Measurements from ENCODE around the gene ELMOD1. TPM values are rescaled to one million over a fixed set of nuclear protein-coding genes. Genes with fewer than 3 reads are reported as not detected.

Gene ELMOD1
- total RNA-seq (3.1 and 3.8 TPM in 2 replicates), polyA plus RNA-seq (3.1 and 5.3 TPM in 2 replicates)

- DNase-seq (ENCODE audit: low spot score) = peak; percentile 78
- TF ChIP-seq EZH2phosphoT487 (IDR thresholded peaks at IDR 0.05; ENCODE audit: low read depth, severe bottlenecking, unreplicated experiment) (no peak), EZH2 (IDR thresholded peaks at IDR 0.05; ENCODE audit: borderline replicate concordance) (no peak), CTCF (IDR thresholded peaks at IDR 0.05; ENCODE audit: poor library complexity) (no peak)
- H2AFZ ChIP-seq = peak within 1 kb of the TSS; percentile 87
Observed at GRCh38 chr11:107590460-107591377, at the start of gene ELMOD1. TSS of gene ELMOD1 (plus strand) at chr11:107591147. CDS start at chr11:107618190, 27,043 bp downstream.

GRCh38 chr11:107545101-107545514 lies 45.8 kb upstream of the ELMOD1 start:
- H3K9me3 ChIP-seq (ENCODE audit: low read depth) = no peaks in the 10 kb centered on the region
- H4K20me1 ChIP-seq (ENCODE audit: insufficient read depth, poor library complexity, severe bottlenecking) = no peaks in the 10 kb centered on the region
- no peaks in the 10 kb centered on the region for H3K27me3 ChIP-seq
- no peak overlapping the region for H2AFZ ChIP-seq
- H3K9me2 ChIP-seq (replicated peaks; ENCODE audit: insufficient read depth) = no peaks in the 10 kb centered on the region
- WGBS (ENCODE audit: low lambda C conversion rate, missing lambda C conversion rate) = 87% methylated on average over 1 of the region's 1 CpG
- H3K27ac ChIP-seq = no peak overlapping the region
- no peak for DNase-seq (ENCODE audit: low spot score)
- H3K79me2 ChIP-seq = no peaks in the 10 kb centered on the region
- H3K4me2 ChIP-seq = no peak overlapping the region
- no peak for TF ChIP-seq CTCF (IDR thresholded peaks at IDR 0.05; ENCODE audit: poor library complexity)
- TF ChIP-seq EZH2phosphoT487 (IDR thresholded peaks at IDR 0.05; ENCODE audit: low read depth, severe bottlenecking, unreplicated experiment) = no peak
- no peak for TF ChIP-seq EZH2 (IDR thresholded peaks at IDR 0.05; ENCODE audit: borderline replicate concordance)
- no peak overlapping the region for H3K4me3 ChIP-seq
- H3K4me1 ChIP-seq (ENCODE audit: insufficient read depth) = no peaks in the 10 kb centered on the region
- H3K36me3 ChIP-seq (replicated peaks; ENCODE audit: insufficient read depth, low read depth) = no peaks in the 10 kb centered on the region

More at GRCh38 chr11:107590460-107591377, at the start of gene ELMOD1:
- Histone ChIP-seq H3K79me2 (no peaks in the 10 kb centered on the region), H3K4me1 (ENCODE audit: insufficient read depth) (peaks cover 9% of the 10 kb centered on the region), H3K36me3 (replicated peaks; ENCODE audit: insufficient read depth, low read depth) (no peaks in the 10 kb centered on the region), H4K20me1 (ENCODE audit: insufficient read depth, poor library complexity, severe bottlenecking) (no peaks in the 10 kb centered on the region), H3K4me3 (peak within 1 kb of the TSS; percentile 60), H3K9me2 (replicated peaks; ENCODE audit: insufficient read depth) (no peaks in the 10 kb centered on the region), H3K27ac (no peak within 1 kb of the TSS), H3K4me2 (peak within 1 kb of the TSS; percentile 99), H3K27me3 (peaks cover 75% of the 10 kb centered on the region), H3K9me3 (ENCODE audit: low read depth) (no peaks in the 10 kb centered on the region)
- WGBS (ENCODE audit: low lambda C conversion rate, missing lambda C conversion rate) = under 1% methylated on average over 38 of the region's 74 CpGs

- H3K9me2 ChIP-seq (replicated peaks; ENCODE audit: insufficient read depth) = no peaks in the 10 kb centered on the region
- 94% methylated on average over 4 of the region's 4 CpGs for WGBS (ENCODE audit: low lambda C conversion rate, missing lambda C conversion rate)
- H3K79me2 ChIP-seq = no peaks in the 10 kb centered on the region
- H3K27me3 ChIP-seq = no peaks in the 10 kb centered on the region
- no peak overlapping the region for H2AFZ ChIP-seq
- DNase-seq (ENCODE audit: low spot score) = no peak
- H3K4me1 ChIP-seq (ENCODE audit: insufficient read depth) = no peaks in the 10 kb centered on the region
- no peak overlapping the region for H3K27ac ChIP-seq
- TF ChIP-seq CTCF (IDR thresholded peaks at IDR 0.05; ENCODE audit: poor library complexity) (no peak), EZH2phosphoT487 (IDR thresholded peaks at IDR 0.05; ENCODE audit: low read depth, severe bottlenecking, unreplicated experiment) (no peak), EZH2 (IDR thresholded peaks at IDR 0.05; ENCODE audit: borderline replicate concordance) (no peak)
- no peak overlapping the region for H3K4me2 ChIP-seq
- no peaks in the 10 kb centered on the region for H3K36me3 ChIP-seq (replicated peaks; ENCODE audit: insufficient read depth, low read depth)
- H3K9me3 ChIP-seq (ENCODE audit: low read depth) = no peaks in the 10 kb centered on the region
- no peak overlapping the region for H3K4me3 ChIP-seq
- no peaks in the 10 kb centered on the region for H4K20me1 ChIP-seq (ENCODE audit: insufficient read depth, poor library complexity, severe bottlenecking)
Observed at GRCh38 chr11:107547961-107548360, 43.0 kb upstream of the ELMOD1 start.
